ENCODE results near the gene PPP1R9B. TPM values are rescaled to one million over a fixed set of nuclear protein-coding genes. Genes with fewer than 3 reads are reported as not detected.

The PPP1R9B gene
- total and polyA plus RNA-seq, 2 of the 8 experiments (the other 6 are each of a cell fraction or from before 2014, with no cell fraction given) = 5.2 to 13.1 TPM

DNA sequence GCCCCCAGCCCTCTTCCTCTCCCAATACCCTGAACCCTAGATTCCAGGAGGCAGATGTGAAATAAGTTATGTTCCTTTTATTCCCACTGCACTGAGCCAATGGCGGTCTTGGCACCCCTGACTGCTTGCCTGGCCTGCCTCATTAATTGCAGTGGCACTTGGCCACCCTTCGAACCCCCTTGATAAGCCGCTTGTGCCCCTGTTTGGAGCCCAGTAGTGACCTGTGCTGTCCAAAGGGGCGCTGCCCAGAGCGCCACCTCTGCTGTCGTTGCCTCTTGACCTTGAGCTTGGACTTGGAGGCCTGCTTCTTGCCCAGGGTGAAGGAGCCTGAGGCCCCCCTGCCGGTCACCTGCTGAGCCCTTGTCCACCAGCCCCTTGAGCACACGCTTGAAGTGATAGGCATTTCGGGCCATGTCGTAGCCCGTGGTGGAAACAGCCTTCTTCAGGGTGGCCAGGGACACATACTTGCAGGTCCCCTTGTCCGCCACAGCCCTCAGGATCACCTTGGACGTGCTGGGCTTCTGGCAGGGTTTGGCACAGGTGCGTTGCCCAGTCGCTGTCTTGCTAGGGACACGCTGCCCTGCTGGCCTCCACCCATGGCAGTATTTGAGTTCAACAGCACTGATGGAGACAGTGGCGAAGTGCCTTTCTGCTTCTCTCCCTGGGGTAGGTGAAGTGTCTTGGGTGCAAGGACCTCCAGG is 21.0 kb upstream of the PPP1R9B start:
- ChIA-PET POLR2A (ENCODE audit: partially characterized antibody) (no interaction called here), CTCF (ENCODE audit: partially characterized antibody) (interaction anchor here (1.3 to 17.0 kb wide), 10 partner anchors 10 to 191 kb away, joined by 3 to 299 read pairs (median 18); partner anchors contain the start of genes COL1A1 and TMEM92)
- no peaks in the 10 kb centered on the region for H3K79me1 ChIP-seq (ENCODE audit: low read depth, low read length)
- no peak overlapping the region for H3K27ac ChIP-seq (ENCODE audit: low read depth, low read length)
- peaks cover 3% of the 10 kb centered on the region; the same call in 1 of the 2 replicates for H3K23me2 ChIP-seq (ENCODE audit: low read depth, low read length)
- peak overlapping the region; percentile 56 for H2BK120ac ChIP-seq (replicated peaks; ENCODE audit: low read depth, low read length)
- H2BK12ac ChIP-seq (ENCODE audit: low read depth, low read length) = 0 out of 2 replicates have a peak overlapping the region, but pooled peaks have one; percentile 30
- no peak for DNase-seq (ENCODE audit: low read depth in 1 of 2, low spot score in 2 of 2)
- H2BK15ac ChIP-seq (ENCODE audit: low read length) = peak overlapping the region; percentile 72; the same call in 1 of the 2 replicates
- H3K9me3 ChIP-seq (ENCODE audit: insufficient read depth in 2 of 2, low read depth in 1 of 2, low read length in 1 of 2) = no peaks in the 10 kb centered on the region
- no peak overlapping the region for H4K91ac ChIP-seq (replicated peaks; ENCODE audit: insufficient read length, low read length)
- H3K23ac ChIP-seq (ENCODE audit: insufficient read length) = no peak overlapping the region
- H3K9ac ChIP-seq (replicated peaks in 1 of 4; ENCODE audit: extremely low read depth in 1 of 4, low read depth in 3 of 4, low read length in 3 of 4) = no peak overlapping the region
- H4K20me1 ChIP-seq (replicated peaks in 1 of 2; ENCODE audit: control insufficient read depth in 1 of 2, insufficient read depth in 2 of 2, low read length in 2 of 2) = no peaks in the 10 kb centered on the region
- peak overlapping the region; percentile 72; the same call in 1 of the 2 replicates for H2BK20ac ChIP-seq (ENCODE audit: low read length)
- no peak overlapping the region for H3K4me2 ChIP-seq (ENCODE audit: insufficient read depth in 1 of 2, low read depth in 2 of 2, low read length in 2 of 2)
- no peak overlapping the region for H3K4ac ChIP-seq (replicated peaks; ENCODE audit: insufficient read length, low read depth, low read length)
- H3K36me3 ChIP-seq (ENCODE audit: control insufficient read depth in 2 of 4, insufficient read depth in 4 of 4, low read length in 3 of 4) = no peaks in the 10 kb centered on the region
- 0 out of 2 replicates have a peak overlapping the region, but pooled peaks have one; percentile 34 for H2AK5ac ChIP-seq (ENCODE audit: low read depth, low read length)
- no peak overlapping the region for H4K5ac ChIP-seq (ENCODE audit: insufficient read length, low read depth, low read length)
- no peak overlapping the region for H3K18ac ChIP-seq (ENCODE audit: extremely low read depth, low read length)
- no peak for FAIRE-seq
- no peak overlapping the region for H2BK5ac ChIP-seq (ENCODE audit: low read depth, low read length)
- peaks cover 0 to 12% (median 7%) of the 10 kb centered on the region in 4 experiments; a peak in 5 of 7 replicates for H3K4me1 ChIP-seq (replicated peaks in 1 of 4; ENCODE audit: control insufficient read depth in 3 of 4, insufficient read depth in 4 of 4, low read length in 3 of 4)
- H3K79me2 ChIP-seq (ENCODE audit: control insufficient read depth in 1 of 2, insufficient read depth in 2 of 2, low read length in 2 of 2) = no peaks in the 10 kb centered on the region
- H3K56ac ChIP-seq (replicated peaks; ENCODE audit: insufficient read length, low read depth, low read length) = no peak overlapping the region
- H4K8ac ChIP-seq (ENCODE audit: extremely low read depth, insufficient read depth, low read length) = no peak overlapping the region
- H3K14ac ChIP-seq (ENCODE audit: insufficient read length) = no peak overlapping the region
- H2AFZ ChIP-seq (ENCODE audit: low read length) = no peak overlapping the region
- H3K27me3 ChIP-seq (replicated peaks in 1 of 4; ENCODE audit: control insufficient read depth in 3 of 4, extremely low read depth in 1 of 4, insufficient read depth in 3 of 4, low read length in 3 of 4) = no peaks in the 10 kb centered on the region
- WGBS, 2 experiments (ENCODE audit: extremely low coverage in 1 of 2, insufficient coverage in 1 of 2, insufficient read length in 1 of 2, insufficient replicate concordance in 2 of 2, low coverage in 1 of 2, low lambda C conversion rate in 2 of 2, missing lambda C conversion rate in 1 of 2) = 90% methylated on average over 16 of the region's 17 CpGs; no CpG with 5 or more reads in 1 of the 2 experiments
- H3K4me3 ChIP-seq (ENCODE audit: extremely low read depth in 1 of 4, insufficient read depth in 2 of 4, low read depth in 3 of 4, low read length in 4 of 4) = no peak overlapping the region
- TF ChIP-seq SUZ12 (IDR thresholded peaks at IDR 0.05; ENCODE audit: low read length) = no peak
